Measurements from ENCODE around the gene TAF5L.

TAF5L gene

GRCh38 chr1:229625915-229626831 is at the start of gene TAF5L, which contains the start of gene URB2:
Gene TAF5L (minus strand): TSS chr1:229626122. CDS start chr1:229614482, 11,640 bp downstream.
Gene URB2 (plus strand): TSS chr1:229626247. CDS start chr1:229627634, 1,387 bp downstream.
- peak; percentile 74 for DNase-seq

DNA sequence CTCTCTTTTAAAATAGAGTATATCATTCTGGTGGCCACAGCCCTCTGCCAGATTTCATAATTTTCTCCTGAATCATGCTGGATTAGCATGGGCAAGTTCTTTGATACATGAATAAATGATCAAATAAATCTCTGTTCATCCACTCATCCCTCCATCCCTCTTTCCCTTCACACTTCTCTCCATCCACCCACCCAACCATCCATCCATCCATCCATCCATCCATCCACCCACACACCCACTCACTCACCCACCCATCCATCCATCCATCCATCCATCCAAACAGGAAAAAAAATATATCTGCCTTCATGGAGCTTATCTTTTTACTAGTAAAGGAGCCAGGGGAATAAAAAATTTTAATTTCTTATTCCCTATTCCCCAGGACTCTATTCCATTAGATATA is 49.5 kb upstream of the TAF5L start:
- no peak for DNase-seq

- no peak for DNase-seq
Observed at GRCh38 chr1:229674042-229674441, 48.1 kb upstream of the TAF5L start.

DNA sequence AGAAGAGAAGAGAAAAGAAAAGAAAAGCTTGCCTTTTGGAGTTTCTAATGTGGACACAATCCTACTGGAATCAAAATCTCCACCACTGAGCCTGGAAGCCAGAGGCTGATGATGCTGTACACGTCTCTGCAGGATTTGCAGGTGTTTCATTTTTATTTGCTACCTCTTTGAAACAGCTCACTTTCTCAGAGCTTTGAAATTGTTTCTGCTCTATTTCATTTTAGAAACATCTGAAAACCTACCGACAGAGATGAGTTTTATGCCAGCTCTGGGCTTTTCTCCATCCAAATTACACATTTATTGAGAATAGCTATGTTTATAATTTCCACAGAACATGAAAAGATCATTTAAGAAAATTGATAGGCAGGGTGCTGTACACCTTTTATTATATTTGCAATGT is 46.3 kb upstream of the TAF5L start:
- DNase-seq: no peak

- DNase-seq: no peak
Observed at GRCh38 chr1:229671310-229671709, 45.4 kb upstream of the TAF5L start.

- no peak for DNase-seq
Observed at GRCh38 chr1:229669333-229669732, 43.4 kb upstream of the TAF5L start.

GRCh38 chr1:229666585-229666984 is 40.7 kb upstream of the TAF5L start:
- no peak for DNase-seq

- DNase-seq: no peak
Observed at GRCh38 chr1:229665912-229666558, 40.1 kb upstream of the TAF5L start.

DNA sequence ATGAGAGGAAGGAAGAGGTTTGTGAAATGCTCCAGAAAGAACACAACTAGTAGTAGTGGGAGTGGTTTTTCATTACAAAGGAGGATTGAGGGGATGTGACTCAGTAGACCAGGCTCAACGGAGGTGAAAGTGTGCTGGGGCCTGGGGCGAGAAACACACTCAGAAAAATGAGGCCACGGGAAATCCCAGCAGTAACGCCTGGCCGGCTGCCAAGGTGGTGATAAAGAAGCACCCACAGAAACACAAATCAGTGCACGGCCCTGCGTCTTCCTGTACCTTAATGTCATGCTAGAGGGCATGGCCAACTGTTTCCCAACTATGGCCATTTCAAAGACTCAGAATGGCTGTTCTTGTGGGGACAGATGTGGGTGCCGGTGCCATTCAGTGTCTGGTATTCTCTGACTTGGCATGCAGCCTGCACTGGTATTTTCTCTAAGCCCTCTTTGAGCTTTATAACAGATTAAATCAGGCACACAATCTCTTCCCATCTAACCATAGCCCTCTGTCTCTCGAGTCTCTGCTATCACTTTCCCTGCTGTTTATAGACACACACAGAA is 38.3 kb upstream of the TAF5L start:
- peak; percentile 6 for DNase-seq

DNA sequence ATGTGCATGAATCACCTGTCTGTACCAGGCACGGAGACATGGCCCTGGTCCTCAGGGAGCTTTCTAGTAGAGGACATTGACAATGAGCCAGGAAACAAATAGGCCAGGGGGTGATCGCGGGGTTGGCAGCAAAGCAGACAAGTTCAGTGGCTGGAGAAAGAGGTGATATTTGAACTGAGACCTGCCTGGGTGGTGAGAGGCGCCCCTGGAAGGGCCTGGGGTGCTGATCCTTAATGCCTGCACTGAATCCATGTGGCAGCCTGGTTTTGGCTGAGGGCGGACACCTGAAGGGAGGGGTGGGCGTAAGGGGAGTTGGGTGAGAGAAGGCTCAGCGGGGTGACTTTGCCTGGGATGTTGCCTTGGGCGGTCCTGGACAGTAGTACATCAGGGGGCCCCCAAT is 36.0 kb upstream of the TAF5L start:
- no peak for DNase-seq

DNA sequence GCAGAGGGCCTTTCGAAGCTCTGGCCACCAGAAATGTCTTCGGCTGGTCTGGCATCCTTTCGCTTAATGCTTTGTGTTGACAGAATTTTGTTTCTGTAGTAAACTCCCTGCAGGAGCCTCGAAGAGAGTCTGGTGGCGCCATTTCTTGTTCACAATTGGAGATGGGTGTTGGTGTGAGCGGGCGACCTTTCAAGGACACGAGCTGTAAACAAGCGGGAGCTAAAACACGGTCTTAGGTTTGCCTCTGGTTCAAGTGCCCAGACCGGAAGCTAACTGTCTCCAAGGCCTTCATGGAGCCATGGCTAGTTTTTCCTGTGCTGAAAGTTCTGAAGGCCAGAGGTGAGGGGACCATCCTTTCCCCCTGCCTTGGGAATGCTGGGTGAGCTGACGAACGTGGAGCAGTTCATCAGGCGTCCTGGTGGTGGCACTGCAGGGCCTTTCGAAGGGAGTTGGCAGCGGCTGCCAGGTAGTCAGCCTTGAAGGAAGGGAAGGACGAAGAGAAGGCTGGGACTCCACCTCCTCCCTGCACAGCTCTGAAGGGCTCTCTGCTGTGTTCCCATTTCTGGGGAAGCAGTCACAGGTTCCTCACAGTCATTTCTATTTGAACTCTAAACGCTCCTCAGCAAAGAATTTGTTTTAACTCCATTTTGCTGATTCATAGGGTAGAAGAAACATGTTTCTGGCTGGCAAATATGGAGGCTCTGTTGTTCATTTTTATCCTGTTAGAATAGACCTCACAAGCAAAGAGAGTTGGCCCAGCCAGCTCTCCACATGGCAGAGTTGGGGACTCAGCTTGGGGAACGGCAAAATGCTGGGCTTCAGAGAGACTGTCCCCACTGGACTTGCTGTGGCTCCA is 35.3 kb upstream of the TAF5L start:
- DNase-seq: peak; percentile 69

DNA sequence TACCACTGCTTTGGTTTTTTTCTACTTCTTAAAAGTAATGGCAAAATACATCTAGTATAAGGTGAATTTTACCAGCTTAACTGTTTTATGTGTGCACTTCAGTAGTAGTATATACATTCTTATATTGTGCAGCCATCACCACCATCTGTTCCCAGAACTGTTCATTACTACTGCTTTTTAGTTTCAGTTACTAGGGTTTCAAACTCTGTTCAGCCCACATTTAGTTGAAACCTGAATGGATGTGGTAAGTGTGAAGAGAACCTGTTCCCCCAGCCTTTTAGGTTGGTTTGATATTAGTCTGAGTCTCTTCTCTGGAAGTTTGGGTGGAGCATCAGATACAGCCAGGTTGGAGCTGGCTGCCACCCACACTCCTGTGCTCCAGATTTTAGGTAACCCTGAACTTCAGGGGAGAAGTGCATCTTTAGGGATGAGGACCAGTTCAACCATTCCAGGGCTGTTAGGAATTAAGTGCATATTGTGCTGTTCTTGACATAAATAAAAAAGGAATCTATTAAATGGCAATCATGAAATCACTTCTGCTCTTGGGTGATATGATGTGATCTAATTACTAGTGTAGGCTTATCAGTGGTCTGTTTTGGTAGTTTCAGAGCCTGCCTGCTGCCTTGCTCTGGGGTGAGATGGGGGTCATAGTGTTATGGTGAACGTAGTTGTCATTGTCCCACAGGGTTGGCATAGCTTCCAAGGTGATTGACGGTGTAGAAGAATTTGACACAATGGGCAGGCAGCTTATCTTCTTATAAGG is 32.3 kb upstream of the TAF5L start:
- no peak for DNase-seq

- DNase-seq: no peak
Observed at GRCh38 chr1:229655781-229656180, 29.9 kb upstream of the TAF5L start.

DNA sequence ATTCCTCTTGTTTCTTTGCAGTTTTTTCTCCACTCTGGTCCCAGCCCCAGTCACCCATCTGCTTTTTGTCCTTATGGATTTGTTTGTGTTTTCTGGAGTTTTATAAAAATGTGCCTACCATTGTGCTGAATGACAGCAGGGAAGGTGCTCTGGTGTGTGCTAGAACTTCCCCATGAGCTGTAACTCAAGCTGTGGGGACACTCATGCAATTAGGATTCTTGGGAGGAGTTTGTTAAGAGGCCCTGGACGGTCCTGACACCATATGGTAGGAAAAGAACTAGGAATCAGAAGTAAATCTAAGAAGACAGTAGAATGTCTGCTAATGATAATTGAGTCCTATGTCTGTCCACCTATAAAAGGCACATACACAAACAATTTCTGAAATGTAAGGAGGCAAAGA is 27.5 kb upstream of the TAF5L start:
- no peak for DNase-seq

- peak; percentile 6 for DNase-seq
Observed at GRCh38 chr1:229651546-229651945, 25.6 kb upstream of the TAF5L start.

- DNase-seq: no peak
Observed at GRCh38 chr1:229650045-229650444, 24.1 kb upstream of the TAF5L start.

GRCh38 chr1:229648406-229648805 is 22.5 kb upstream of the TAF5L start:
- no peak for DNase-seq

GRCh38 chr1:229645324-229645993 is 19.5 kb upstream of the TAF5L start:
- no peak for DNase-seq

DNA sequence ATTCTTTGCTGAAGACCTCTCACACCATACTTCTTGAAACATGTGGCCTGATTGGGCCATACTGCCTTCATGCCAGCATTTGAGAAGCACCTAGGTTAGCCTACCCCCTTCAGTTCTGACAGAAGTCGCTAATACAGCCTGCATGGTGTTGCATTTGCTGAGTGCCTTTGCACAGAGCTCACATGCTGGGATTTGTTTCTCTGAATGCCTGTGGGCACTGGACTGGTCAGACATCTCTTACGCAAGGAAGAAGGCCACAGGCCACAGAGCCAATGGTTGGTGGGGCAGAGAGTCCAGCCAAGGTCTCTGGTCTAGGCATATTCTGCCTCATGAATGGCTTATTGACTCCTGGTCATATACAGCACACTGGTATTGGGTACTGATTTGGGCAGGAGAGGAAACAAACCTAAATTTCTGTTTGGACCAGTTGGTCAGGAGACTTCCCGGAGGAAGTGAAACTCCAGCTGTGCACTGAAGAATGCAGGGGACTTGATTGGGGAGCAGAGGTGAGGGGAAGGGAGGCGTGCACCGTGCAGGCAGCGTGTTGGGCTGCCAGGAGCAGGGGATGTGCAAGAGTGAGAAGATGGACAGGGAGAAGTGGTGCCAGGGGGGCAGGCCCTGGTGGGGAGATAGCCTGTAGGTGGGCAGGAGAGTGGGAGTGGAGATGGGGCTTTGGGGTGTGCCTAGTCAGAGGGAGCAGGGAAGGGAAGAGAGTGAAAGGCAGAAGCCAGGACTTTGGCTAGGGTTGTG is 18.2 kb upstream of the TAF5L start:
- no peak for DNase-seq

GRCh38 chr1:229642970-229643369 is 17.0 kb upstream of the TAF5L start:
- no peak for DNase-seq

GRCh38 chr1:229642376-229642775 is 16.5 kb upstream of the TAF5L start:
- DNase-seq: peak; percentile 25

All from NCI-H1694 treated with DMSO at 0.1 percent for 48 hours (cell line).